OCI-LY7 (cell line): ENCODE results near the gene LIFR.

Experiments used
- EZH2phosphoT487 ChIP-seq: fragments of 200-600 bp; sonication (generic); IDR thresholded peaks from 2 replicates; pipeline ENCODE4 v1.6.1; 2018; ENCODE audit warnings: low read depth, borderline replicate concordance, mild to moderate bottlenecking, mixed run types, antibody characterized with exemption, low read length, moderate library complexity, mixed read lengths
- TF ChIP-seq, protein P1 (sequence below): fragments of 200-600 bp; sonication (generic); conservative IDR thresholded peaks from 2 replicates; pipeline ENCODE4 v1.5.1; 2014; ENCODE audit warnings: mild to moderate bottlenecking, antibody characterized with exemption, low read length, moderate library complexity, mixed read lengths

- TF ChIP-seq, protein P1, sequence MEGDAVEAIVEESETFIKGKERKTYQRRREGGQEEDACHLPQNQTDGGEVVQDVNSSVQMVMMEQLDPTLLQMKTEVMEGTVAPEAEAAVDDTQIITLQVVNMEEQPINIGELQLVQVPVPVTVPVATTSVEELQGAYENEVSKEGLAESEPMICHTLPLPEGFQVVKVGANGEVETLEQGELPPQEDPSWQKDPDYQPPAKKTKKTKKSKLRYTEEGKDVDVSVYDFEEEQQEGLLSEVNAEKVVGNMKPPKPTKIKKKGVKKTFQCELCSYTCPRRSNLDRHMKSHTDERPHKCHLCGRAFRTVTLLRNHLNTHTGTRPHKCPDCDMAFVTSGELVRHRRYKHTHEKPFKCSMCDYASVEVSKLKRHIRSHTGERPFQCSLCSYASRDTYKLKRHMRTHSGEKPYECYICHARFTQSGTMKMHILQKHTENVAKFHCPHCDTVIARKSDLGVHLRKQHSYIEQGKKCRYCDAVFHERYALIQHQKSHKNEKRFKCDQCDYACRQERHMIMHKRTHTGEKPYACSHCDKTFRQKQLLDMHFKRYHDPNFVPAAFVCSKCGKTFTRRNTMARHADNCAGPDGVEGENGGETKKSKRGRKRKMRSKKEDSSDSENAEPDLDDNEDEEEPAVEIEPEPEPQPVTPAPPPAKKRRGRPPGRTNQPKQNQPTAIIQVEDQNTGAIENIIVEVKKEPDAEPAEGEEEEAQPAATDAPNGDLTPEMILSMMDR = no peak
- TF ChIP-seq EZH2phosphoT487 = no peak
These were observed 17.6 kb upstream of the LIFR start for GRCh38 chr5:38574009-38574408.
